Measurements from ENCODE around the gene TRAFD1. TPM values are rescaled to one million over a fixed set of nuclear protein-coding genes. Genes with fewer than 3 reads are reported as not detected.
"Not testable (repeated sequence)": the region's sequence is repeated elsewhere in the genome, so short reads cannot be mapped to it uniquely, and the experiment has no call there.

Gene TRAFD1
- total RNA-seq, 1 experiment from 2014 or later, result 38.8 TPM

- H3K27me3 Mint-ChIP-seq (ENCODE audit: unreplicated experiment), result no peaks in the 10 kb centered on the region
- peaks cover 89% of the 10 kb centered on the region for H3K36me3 Mint-ChIP-seq (ENCODE audit: insufficient read depth, unreplicated experiment)
- DNase-seq, result no peak
- H3K27ac Mint-ChIP-seq (ENCODE audit: unreplicated experiment), result no peak overlapping the region
- intact Hi-C loops (cut with micrococcal nuclease; ENCODE audit: unreplicated experiment), result no loop called here
- peaks cover 34% of the 10 kb centered on the region for H3K4me1 Mint-ChIP-seq (ENCODE audit: low read depth, unreplicated experiment)
- no TSS peak for BruUV-seq (replicated peaks)
- no peaks in the 10 kb centered on the region for H3K9me3 Mint-ChIP-seq (ENCODE audit: low read depth, unreplicated experiment)
- no peak for TF ChIP-seq CTCF (IDR thresholded peaks at IDR 0.05; ENCODE audit: unreplicated experiment)
- CTCF ChIA-PET, result no interaction called here
- H3K4me3 Mint-ChIP-seq (ENCODE audit: low read depth, unreplicated experiment), result no peak overlapping the region
Measured at GRCh38 chr12:112102127-112102526, 23.2 kb upstream of the TRAFD1 start.

DNA sequence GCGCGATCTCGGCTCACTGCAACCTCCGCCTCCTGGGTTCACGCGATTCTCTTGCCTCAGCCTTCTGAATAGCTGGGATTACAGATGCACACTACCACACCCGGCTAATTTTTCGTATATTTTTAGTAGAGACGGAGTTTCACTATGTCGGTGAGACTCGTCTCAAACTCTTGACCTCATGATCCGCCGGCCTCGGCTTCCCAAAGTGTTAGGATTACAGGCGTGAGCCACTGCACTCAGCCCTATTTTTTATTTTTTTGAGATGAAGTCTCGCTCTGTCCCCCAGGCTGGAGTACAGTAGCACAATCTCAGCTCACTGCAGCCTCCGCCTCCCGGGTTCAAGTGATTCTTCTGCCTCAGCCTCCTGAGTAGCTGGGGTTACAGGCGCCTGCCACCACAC, 22.6 kb upstream of the TRAFD1 start:
- CTCF ChIA-PET; H3K27me3 Mint-ChIP-seq (ENCODE audit: unreplicated experiment); H3K27ac Mint-ChIP-seq (ENCODE audit: unreplicated experiment); DNase-seq; H3K9me3 Mint-ChIP-seq (ENCODE audit: low read depth, unreplicated experiment); H3K4me3 Mint-ChIP-seq (ENCODE audit: low read depth, unreplicated experiment); intact Hi-C loops (cut with micrococcal nuclease; ENCODE audit: unreplicated experiment); BruUV-seq (replicated peaks): not testable (repeated sequence)
- Mint-ChIP-seq H3K36me3 (ENCODE audit: insufficient read depth, unreplicated experiment) (peaks cover 89% of the 10 kb centered on the region), H3K4me1 (ENCODE audit: low read depth, unreplicated experiment) (peaks cover 28% of the 10 kb centered on the region)

DNA sequence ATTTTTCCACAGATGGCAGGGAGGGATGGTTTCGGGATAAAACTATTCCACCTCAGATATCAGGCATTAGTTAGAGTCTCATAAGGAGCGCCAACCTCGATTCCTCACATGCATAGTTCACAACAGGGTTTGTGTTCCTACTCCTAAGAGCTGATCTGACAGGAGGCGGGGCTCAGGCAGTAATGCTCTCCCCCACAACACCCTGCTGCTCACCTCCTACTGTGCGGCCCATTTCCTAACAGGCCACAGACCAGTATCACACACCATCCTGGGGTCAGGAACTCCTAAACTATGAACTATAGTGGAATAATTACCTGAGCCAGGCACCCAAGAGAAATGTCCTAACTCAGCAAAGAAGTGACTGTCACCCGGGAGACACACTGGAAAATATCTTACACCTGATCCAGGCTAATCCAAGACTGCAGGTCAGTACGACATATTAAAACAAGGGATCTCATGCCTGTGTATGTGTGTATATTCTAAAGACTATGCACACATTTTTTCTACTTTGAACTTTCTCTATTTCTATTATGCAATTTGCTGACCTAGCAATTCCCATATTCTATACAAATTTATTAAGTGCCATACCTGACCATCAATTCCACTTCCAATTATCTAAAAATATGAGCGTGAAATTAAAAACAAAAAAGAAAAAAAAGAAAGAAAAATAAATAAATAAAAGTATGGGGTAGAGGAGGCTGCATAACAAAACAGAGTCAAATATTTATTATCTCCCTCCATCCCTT, 21.4 kb upstream of the TRAFD1 start:
- no peak for DNase-seq
- CTCF ChIA-PET, result no interaction called here
- Mint-ChIP-seq H3K36me3 (ENCODE audit: insufficient read depth, unreplicated experiment) (peaks cover 89% of the 10 kb centered on the region), H3K4me3 (ENCODE audit: low read depth, unreplicated experiment) (no peak overlapping the region), H3K27me3 (ENCODE audit: unreplicated experiment) (no peaks in the 10 kb centered on the region), H3K4me1 (ENCODE audit: low read depth, unreplicated experiment) (peaks cover 26% of the 10 kb centered on the region), H3K9me3 (ENCODE audit: low read depth, unreplicated experiment) (no peaks in the 10 kb centered on the region), H3K27ac (ENCODE audit: unreplicated experiment) (no peak overlapping the region)
- BruUV-seq (replicated peaks), result no TSS peak
- intact Hi-C loops (cut with micrococcal nuclease; ENCODE audit: unreplicated experiment), result no loop called here
- no peak for TF ChIP-seq CTCF (IDR thresholded peaks at IDR 0.05; ENCODE audit: unreplicated experiment)

DNA sequence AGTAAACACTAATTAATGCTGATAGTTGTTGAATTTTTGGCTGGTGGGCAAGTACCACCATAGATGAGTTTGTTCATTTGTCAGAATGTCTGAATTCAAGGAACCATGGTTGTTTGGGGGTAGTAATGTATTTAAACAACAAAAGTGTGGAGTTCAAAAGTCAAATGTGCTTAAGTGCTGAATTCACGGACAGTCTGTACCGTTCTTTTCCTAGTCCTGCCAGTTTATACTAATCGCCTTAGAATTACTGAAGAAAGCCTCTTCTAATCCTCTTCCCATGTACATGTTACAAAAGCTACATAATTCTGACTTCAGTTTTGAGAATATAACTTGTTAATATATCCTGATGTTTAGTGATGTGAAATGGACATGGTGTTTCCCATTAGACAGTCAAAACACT, 19.5 kb upstream of the TRAFD1 start:
- intact Hi-C loops (cut with micrococcal nuclease; ENCODE audit: unreplicated experiment), result loop anchor here (5.0 kb wide), 1 partner anchor 41 kb away; no protein-coding TSS in a partner anchor
- DNase-seq, result no peak
- Mint-ChIP-seq H3K36me3 (ENCODE audit: insufficient read depth, unreplicated experiment) (peaks cover 83% of the 10 kb centered on the region), H3K27ac (ENCODE audit: unreplicated experiment) (no peak overlapping the region), H3K9me3 (ENCODE audit: low read depth, unreplicated experiment) (no peaks in the 10 kb centered on the region), H3K4me3 (ENCODE audit: low read depth, unreplicated experiment) (no peak overlapping the region), H3K27me3 (ENCODE audit: unreplicated experiment) (no peaks in the 10 kb centered on the region), H3K4me1 (ENCODE audit: low read depth, unreplicated experiment) (peaks cover 35% of the 10 kb centered on the region)
- BruUV-seq (replicated peaks), result no TSS peak
- CTCF ChIA-PET, result no interaction called here
- TF ChIP-seq CTCF (IDR thresholded peaks at IDR 0.05; ENCODE audit: unreplicated experiment), result no peak

Data from Calu3 (cell line).